HepG2 (cell line): ENCODE results near the gene PIGL. TPM values are rescaled to one million over a fixed set of nuclear protein-coding genes. Genes with fewer than 3 reads are reported as not detected.

Source experiments
- CREB1 ChIP-seq, 2 experiments: fragments of 450-650 bp in 1 of 2; IDR thresholded peaks; 2 replicates each; pipeline ENCODE4 v1.6.1; 2016 to 2017; ENCODE audit warnings: control low read depth in 1 of 2, mild to moderate bottlenecking in 1 of 2, missing compliant biosample characterization in 1 of 2, missing genetic modification characterization in 1 of 2
- DR1 ChIP-seq: sonication (generic); formaldehyde crosslinking; IDR thresholded peaks from 2 replicates; pipeline ENCODE4 v1.8.0; 2021; ENCODE audit warnings: mild to moderate bottlenecking, missing genetic modification reagents, inconsistent platforms
- EHMT2 ChIP-seq: fragments of 200-600 bp; sonication (generic); IDR thresholded peaks from 2 replicates; pipeline ENCODE4 v1.7.0; 2017; ENCODE audit warnings: antibody characterized with exemption, low read depth, low read length, borderline replicate concordance
- JARID2 ChIP-seq: sonication (generic); formaldehyde crosslinking; IDR thresholded peaks from 2 replicates; pipeline ENCODE4 v1.8.1; 2023; ENCODE audit warnings: missing genetic modification reagents, inconsistent platforms; ENCODE audit not compliant: insufficient replicate concordance
- MTERF4 ChIP-seq: sonication (generic); formaldehyde crosslinking; IDR thresholded peaks from 2 replicates; pipeline ENCODE4 v1.8.0; 2023; ENCODE audit warnings: mild to moderate bottlenecking, missing genetic modification reagents
- RFXAP ChIP-seq: sonication (generic); formaldehyde crosslinking; IDR thresholded peaks from 2 replicates; pipeline ENCODE4 v1.4.0; 2020; ENCODE audit warnings: missing genetic modification reagents, borderline replicate concordance
- SPEN ChIP-seq: sonication (generic); formaldehyde crosslinking; IDR thresholded peaks from 2 replicates; pipeline ENCODE4 v1.5.1; 2020; ENCODE audit warnings: low read depth, mild to moderate bottlenecking, missing genetic modification reagents
- TOE1 ChIP-seq: sonication (generic); formaldehyde crosslinking; IDR thresholded peaks from 2 replicates; pipeline ENCODE4 v1.4.0; 2020; ENCODE audit warnings: mild to moderate bottlenecking, missing genetic modification reagents
- ZMYM2 ChIP-seq: sonication (generic); formaldehyde crosslinking; IDR thresholded peaks from 2 replicates; pipeline ENCODE4 v1.8.0; 2022; ENCODE audit warnings: mild to moderate bottlenecking, missing genetic modification reagents
- ZNF17 ChIP-seq: sonication (generic); formaldehyde crosslinking; IDR thresholded peaks from 2 replicates; pipeline ENCODE4 v1.5.0; 2020; ENCODE audit warnings: mild to moderate bottlenecking, missing genetic modification reagents
- ZNF337 ChIP-seq: sonication (generic); formaldehyde crosslinking; IDR thresholded peaks from 2 replicates; pipeline ENCODE4 v1.5.1; 2020; ENCODE audit warnings: missing genetic modification reagents, low read depth, mild to moderate bottlenecking, borderline replicate concordance
- ZNF431 ChIP-seq: sonication (generic); formaldehyde crosslinking; IDR thresholded peaks from 2 replicates; pipeline ENCODE4 v1.9.0; 2022; ENCODE audit warnings: missing genetic modification reagents, low read depth, mild to moderate bottlenecking, borderline replicate concordance
- ZNF451 ChIP-seq: sonication (generic); formaldehyde crosslinking; IDR thresholded peaks from 2 replicates; pipeline ENCODE4 v1.5.0; 2020; ENCODE audit warnings: mild to moderate bottlenecking, missing genetic modification reagents
- ZNF607 ChIP-seq: sonication (generic); formaldehyde crosslinking; IDR thresholded peaks from 2 replicates; pipeline ENCODE4 v1.5.1; 2020; ENCODE audit warnings: missing genetic modification reagents, mild to moderate bottlenecking, borderline replicate concordance
- ZNF609 ChIP-seq: sonication (generic); formaldehyde crosslinking; IDR thresholded peaks from 2 replicates; pipeline ENCODE4 v1.4.0; 2020; ENCODE audit warnings: mild to moderate bottlenecking, missing genetic modification reagents, borderline replicate concordance
- ZNF703 ChIP-seq: sonication (generic); formaldehyde crosslinking; IDR thresholded peaks from 2 replicates; pipeline ENCODE4 v1.5.1; 2020; ENCODE audit warnings: missing genetic modification reagents, mild to moderate bottlenecking, moderate library complexity, borderline replicate concordance
- polyA plus RNA-seq, 8 experiments: library from polyadenylated mRNA; depleted of rRNA in 3 of 8; stranded (reverse) in 7 of 8; unstranded in 1 of 8; fragments of >200 nt; fragmentation: Illumina TruSeq in 4 of 8; extraction: Trizol in 4 of 8; gene quantifications; 2 replicates each; pipeline versions ENCODE4 v1.2.1 to v1.2.3, GENCODE V29; 2011 to 2016; ENCODE audit warnings: low read depth in 4 of 8, missing spikeins in 1 of 8, mixed read lengths in 1 of 8; ENCODE audit not compliant: insufficient read depth in 1 of 8
- total RNA-seq, 5 experiments: library from RNA; depleted of rRNA; stranded (reverse); fragments of >200 nt; fragmentation: Illumina TruSeq; extraction: Trizol; gene quantifications; 2 replicates each; pipeline ENCODE4 v1.2.3, GENCODE V29; 2016; ENCODE audit warnings: low read depth in 1 of 5
- TF ChIP-seq, protein P1 (sequence below): sonication (generic); formaldehyde crosslinking; IDR thresholded peaks from 2 replicates; pipeline ENCODE4 v1.8.0; 2022; ENCODE audit warnings: mild to moderate bottlenecking, missing genetic modification reagents
- TF ChIP-seq, protein P2 (sequence below): sonication (generic); formaldehyde crosslinking; IDR thresholded peaks from 2 replicates; pipeline ENCODE4 v1.5.1; 2020; ENCODE audit warnings: missing genetic modification reagents, mild to moderate bottlenecking, borderline replicate concordance
- TF ChIP-seq, protein P3 (sequence below): sonication (generic); formaldehyde crosslinking; IDR thresholded peaks from 2 replicates; pipeline ENCODE4 v1.8.1; 2023; ENCODE audit warnings: mild to moderate bottlenecking, inconsistent platforms, moderate library complexity, missing genetic modification reagents, borderline replicate concordance

PIGL gene
- total and polyA plus RNA-seq, 2 of the 13 experiments (the other 11 are each of a cell fraction or from before 2014, with no cell fraction given), result 28.5 to 63.8 TPM

DNA sequence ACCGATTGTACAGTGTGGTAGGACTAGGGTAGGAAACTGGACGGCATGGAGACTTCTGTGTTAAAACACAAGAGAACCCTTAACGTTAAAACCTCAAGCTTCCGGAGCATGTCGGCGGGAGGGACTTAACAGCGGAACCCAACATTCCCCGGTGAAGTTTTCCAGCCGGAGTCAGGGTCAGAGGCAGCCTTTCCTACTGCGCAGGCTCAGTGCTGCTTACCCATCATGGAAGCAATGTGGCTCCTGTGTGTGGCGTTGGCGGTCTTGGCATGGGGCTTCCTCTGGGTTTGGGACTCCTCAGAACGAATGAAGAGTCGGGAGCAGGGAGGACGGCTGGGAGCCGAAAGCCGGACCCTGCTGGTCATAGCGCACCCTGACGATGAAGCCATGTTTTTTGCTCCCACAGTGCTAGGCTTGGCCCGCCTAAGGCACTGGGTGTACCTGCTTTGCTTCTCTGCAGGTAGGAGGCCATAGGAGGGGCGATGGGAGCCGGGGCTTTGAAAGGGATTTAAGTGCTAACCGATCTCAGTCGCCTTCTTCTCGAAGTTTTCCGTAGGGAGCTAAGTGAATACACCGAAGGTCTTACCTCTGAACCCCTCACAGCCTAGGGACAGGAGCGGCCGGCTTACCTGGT, at the start of gene PIGL (continued):
- TF ChIP-seq, protein P1, sequence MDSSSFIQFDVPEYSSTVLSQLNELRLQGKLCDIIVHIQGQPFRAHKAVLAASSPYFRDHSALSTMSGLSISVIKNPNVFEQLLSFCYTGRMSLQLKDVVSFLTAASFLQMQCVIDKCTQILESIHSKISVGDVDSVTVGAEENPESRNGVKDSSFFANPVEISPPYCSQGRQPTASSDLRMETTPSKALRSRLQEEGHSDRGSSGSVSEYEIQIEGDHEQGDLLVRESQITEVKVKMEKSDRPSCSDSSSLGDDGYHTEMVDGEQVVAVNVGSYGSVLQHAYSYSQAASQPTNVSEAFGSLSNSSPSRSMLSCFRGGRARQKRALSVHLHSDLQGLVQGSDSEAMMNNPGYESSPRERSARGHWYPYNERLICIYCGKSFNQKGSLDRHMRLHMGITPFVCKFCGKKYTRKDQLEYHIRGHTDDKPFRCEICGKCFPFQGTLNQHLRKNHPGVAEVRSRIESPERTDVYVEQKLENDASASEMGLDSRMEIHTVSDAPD (CRISPR knock-in tag), result no peak
- TF ChIP-seq TOE1 (no peak; the same call in 1 of the 2 replicates), ZNF607 (CRISPR knock-in tag) (peak; percentile 57; the same call in 1 of the 2 replicates), ZMYM2 (CRISPR knock-in tag) (no peak), ZNF703 (CRISPR knock-in tag) (no peak), CREB1 (IDR thresholded peaks at IDR 0.05) (no peak), CREB1 (CRISPR knock-in tag; IDR thresholded peaks at IDR 0.05) (peak; percentile 73), ZNF609 (peak; percentile 50; the same call in 1 of the 2 replicates), EHMT2 (no peak), ZNF17 (CRISPR knock-in tag) (no peak), ZNF337 (CRISPR knock-in tag) (0 out of 2 replicates have a peak, but pooled peaks have one; percentile 39), ZNF451 (CRISPR knock-in tag) (peak; percentile 73; the same call in 1 of the 2 replicates), JARID2 (CRISPR knock-in tag) (peak; percentile 78), DR1 (CRISPR knock-in tag) (peak; percentile 87), ZNF431 (CRISPR knock-in tag) (0 out of 2 replicates have a peak, but pooled peaks have one; percentile 34), MTERF4 (CRISPR knock-in tag) (peak; percentile 64; the same call in 1 of the 2 replicates), RFXAP (no peak; the same call in 1 of the 2 replicates), SPEN (CRISPR knock-in tag) (peak; percentile 78)
- TF ChIP-seq, protein P2, sequence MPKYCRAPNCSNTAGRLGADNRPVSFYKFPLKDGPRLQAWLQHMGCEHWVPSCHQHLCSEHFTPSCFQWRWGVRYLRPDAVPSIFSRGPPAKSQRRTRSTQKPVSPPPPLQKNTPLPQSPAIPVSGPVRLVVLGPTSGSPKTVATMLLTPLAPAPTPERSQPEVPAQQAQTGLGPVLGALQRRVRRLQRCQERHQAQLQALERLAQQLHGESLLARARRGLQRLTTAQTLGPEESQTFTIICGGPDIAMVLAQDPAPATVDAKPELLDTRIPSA (CRISPR knock-in tag), result no peak
- TF ChIP-seq, protein P3, sequence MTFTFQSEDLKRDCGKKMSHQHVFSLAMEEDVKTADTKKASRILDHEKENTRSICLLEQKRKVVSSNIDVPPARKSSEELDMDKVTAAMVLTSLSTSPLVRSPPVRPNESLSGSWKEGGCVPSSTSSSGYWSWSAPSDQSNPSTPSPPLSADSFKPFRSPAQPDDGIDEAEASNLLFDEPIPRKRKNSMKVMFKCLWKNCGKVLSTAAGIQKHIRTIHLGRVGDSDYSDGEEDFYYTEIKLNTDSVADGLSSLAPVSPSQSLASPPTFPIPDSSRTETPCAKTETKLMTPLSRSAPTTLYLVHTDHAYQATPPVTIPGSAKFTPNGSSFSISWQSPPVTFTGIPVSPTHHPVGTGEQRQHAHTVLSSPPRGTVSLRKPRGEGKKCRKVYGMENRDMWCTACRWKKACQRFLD (CRISPR knock-in tag), result 0 out of 2 replicates have a peak, but pooled peaks have one; percentile 51
